Skeletal muscle cell (primary cell): Measurements from ENCODE around the gene FOXN4.

ENCODE experiments used
- DNase-seq: peaks from one replicate; pipeline ENCODE4 v3.0.0-alpha.2; 2010; ENCODE audit warnings: low read depth
- H3K4me3 ChIP-seq: 2 replicates; pipeline ENCODE4 v1.5.1; 2011; ENCODE audit warnings: low read depth, mild to moderate bottlenecking, control low read depth, low read length, moderate library complexity

The FOXN4 gene

DNA sequence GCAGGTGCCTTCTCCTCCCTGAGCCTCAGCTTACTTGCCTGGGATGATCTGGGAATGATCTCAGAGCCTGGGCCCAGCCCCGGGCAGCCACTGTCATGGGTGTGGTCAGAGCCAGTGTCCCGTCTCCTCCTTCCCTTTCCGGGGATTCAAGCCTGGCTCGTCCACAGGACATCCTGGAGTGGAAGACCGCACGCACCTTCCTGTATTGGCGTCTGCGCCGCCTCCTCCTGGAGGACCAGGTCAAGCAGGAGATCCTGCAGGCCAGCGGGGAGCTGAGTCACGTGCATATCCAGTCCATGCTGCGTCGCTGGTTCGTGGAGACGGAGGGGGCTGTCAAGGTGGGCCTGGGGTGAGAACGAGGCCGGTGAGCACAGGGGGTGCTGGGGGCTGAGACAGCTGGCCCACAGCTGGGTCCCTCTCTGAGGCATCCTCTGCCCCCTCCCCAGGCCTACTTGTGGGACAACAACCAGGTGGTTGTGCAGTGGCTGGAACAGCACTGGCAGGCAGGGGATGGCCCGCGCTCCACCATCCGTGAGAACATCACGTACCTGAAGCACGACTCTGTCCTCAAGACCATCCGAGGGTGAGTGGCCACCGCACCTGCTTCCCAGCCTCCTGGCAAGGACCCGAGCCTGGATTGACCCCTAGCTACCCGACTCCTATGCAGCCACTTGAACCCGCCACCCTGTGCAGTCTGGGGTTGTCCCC, 44.0 kb downstream of the FOXN4 start:
- no peak overlapping the region for H3K4me3 ChIP-seq
- no peak for DNase-seq

DNA sequence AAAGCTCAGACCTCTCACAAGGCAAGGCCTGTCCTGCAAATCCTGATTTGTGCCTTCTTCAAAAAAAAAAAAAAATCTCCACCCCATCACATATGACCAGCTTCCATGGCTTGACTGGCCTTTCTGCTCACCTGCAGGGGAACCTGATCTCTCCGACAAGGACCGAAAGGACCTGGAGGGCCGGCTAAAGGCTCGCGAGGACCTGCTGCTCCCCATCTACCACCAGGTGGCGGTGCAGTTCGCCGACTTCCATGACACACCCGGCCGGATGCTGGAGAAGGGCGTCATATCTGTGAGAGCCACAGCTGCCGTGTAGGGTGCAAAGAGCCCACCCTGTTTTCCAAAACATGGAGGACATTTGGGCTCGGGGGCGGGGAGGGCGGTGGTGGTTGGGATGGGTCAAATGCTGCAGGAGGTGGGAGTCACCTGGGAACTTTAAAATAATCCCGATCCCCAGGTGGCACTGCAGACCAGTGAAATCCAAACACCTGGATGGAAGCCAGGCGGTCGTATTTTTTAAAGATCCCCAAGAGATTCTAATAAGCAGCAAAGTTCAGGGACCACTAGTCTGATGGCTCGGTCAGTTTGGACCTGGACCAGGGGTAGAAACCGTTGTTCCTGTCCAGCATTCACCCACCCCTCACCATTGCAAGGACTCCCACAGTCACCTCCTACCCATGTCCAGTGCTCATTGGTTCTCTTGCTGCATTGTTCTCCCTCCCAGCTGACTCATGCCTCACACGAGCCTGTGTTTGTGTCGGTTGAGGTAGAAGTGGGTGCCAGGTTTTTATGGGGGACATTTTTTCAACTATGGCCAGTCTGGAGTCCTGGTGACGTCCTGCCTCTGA, 44.8 kb downstream of the FOXN4 start:
- H3K4me3 ChIP-seq, result no peak overlapping the region
- DNase-seq, result no peak

DNA sequence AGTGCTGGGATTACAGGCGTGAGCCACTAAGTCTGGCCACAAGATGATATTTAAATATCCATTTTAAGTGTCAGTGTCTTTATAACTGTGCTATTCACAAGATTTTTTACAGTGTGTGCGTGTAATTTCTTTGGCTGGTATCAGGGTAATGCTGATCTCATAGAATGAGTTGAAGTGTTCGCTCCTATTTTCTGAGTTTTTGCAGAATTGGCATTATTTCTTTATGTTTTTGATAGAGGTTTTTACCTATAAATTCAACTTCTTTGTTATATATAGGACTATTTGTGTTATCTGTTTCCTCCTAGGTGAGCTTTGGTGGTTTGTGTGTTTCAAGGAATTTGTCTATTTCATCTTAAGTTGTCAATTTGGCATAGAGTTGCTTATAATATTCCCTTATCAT, 45.6 kb downstream of the FOXN4 start:
- no peak overlapping the region for H3K4me3 ChIP-seq
- DNase-seq, result no peak

GRCh38 chr12:109261939-109262338, 47.1 kb downstream of the FOXN4 start:
- H3K4me3 ChIP-seq, result no peak overlapping the region

GRCh38 chr12:109261087-109261486, 48.0 kb downstream of the FOXN4 start:
- no peak overlapping the region for H3K4me3 ChIP-seq
- no peak for DNase-seq

More at GRCh38 chr12:109261939-109262338, 47.1 kb downstream of the FOXN4 start:
- no peak for DNase-seq

DNA sequence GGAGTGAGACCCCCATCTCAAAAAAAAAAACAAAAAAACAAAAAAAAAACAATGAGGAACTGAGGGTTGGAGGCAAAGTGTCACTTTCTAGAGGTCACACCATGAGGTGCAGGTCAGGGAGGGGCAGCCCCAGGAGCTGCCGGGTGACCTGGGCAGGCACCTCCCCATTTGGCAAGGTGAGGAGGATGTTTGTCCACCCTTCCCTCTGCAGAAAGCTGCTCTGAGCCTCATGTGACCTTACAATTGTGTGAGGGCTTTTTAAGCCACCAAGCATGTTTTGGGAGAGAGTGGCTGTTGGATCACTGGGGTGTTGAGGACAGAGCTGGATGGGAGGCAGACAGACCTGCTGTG, 49.6 kb downstream of the FOXN4 start:
- H3K4me3 ChIP-seq, result no peak overlapping the region
- DNase-seq, result no peak

DNA sequence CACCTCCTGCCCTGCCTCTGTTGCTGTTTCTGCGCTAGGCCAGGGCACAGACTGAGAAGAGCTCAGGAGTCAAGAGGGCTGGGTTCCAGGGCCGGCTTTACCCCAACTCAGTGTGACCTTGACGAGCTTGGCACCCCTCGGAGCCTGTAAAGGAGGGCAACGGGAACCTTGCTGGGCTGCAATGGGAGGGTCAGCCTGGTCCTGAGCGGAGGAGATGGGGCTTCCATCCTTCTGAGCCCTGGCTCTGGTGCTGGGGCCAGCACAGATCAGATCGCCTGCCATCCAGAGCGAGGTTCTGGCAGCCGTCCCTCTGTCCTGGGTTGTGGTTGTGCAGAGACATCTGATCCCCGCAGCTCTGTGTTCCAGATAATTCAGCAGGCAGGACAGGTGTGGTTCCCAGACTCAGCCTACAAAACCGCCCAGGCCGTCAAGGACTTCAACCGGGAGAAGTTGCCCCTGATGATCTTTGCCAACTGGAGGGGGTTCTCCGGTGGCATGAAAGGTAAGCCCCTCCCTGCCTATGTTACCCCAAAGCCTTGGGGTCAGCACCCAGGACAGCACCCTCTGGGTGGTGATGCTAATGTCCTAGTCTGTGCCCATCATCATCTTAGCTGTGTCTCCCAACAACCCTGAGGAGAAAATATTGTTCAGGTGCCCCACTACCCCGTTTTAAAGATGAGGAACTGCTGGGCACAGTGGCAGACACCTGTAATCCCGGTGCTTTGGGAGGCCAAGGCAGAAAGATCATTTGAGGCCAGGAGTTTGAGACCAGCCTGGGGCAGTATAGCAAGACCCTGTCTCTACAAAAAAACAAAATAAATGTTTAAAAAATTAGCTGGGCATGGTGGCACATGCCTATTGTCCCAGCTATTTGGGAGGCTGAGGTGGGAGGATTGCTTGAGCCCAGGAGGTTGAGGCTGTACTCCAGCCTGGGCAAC, 50.2 kb downstream of the FOXN4 start:
- no peak for DNase-seq

GRCh38 chr12:109258201-109258600, 50.9 kb downstream of the FOXN4 start:
- no peak overlapping the region for H3K4me3 ChIP-seq
- DNase-seq, result no peak

More for the DNA sequence above, 50.2 kb downstream of the FOXN4 start:
- H3K4me3 ChIP-seq, result no peak overlapping the region

DNA sequence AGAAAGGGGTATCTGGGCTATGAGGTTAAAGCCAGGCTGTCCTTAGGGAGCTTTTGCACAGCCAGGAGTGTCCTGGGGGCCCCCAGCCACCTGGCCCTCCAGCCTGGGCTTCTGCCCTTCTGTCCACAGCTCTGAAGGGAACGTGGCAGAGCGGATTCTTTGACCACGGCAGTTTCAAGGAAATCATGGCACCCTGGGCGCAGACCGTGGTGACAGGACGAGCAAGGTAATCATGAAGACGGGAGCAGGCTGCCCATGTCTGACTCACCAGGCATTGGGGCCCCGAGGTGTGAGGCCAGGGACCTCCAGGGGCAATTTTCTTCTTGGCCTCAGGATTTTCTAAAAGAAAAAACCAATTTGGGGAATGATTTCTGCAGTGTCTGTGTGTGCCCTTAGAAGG, 53.1 kb downstream of the FOXN4 start:
- no peak overlapping the region for H3K4me3 ChIP-seq
- no peak for DNase-seq

DNA sequence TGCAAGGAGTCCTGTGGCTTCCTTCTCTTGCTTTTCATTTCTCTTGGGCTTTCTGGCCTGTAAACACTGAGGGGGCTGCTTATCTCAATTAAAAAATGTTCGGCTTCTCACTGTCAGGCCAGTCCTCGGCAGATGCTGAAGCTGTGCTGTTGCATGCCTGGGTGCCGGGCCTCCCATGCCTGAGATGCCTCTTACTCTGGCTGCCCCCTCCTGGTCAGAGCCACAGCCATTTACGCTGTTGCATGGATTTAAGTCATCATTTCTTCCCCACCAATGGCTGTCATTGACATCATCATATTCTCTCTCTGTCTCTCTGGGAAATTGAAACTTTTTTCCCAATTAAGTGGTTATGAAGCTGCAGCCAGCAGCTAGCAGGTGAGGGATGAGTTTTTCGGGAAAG, 53.7 kb downstream of the FOXN4 start:
- DNase-seq, result no peak
- no peak overlapping the region for H3K4me3 ChIP-seq

DNA sequence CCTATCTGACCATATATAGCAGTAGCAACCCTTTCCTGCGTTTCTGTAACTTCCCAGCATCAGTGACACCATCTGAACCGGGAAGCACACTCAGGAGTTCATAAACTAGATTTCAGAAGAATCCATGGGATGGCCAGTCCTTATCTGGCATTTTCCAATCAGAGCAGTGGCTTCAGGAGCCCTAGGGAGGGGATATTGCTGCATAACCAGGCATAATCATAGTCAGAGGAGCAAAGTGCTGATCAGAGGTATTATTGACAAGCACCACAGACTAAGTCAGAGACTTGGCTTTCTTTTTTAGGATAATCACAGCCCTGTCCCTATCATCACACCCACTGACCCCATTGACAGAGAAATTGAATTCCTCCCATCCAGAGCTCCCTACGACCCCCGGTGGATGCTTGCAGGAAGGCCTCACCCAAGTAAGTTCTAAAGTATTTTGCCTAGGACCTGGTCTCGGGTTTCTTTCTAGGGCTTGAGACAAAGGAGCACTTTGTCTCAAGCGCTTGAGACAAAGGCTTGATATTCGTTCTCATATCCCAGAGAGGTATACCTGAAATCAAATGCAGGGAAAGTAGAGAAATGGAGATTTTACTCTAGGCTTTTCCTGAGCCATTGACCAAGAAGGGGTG, 55.1 kb downstream of the FOXN4 start:
- no peak overlapping the region for H3K4me3 ChIP-seq
- no peak for DNase-seq

- DNase-seq, result no peak
- no peak overlapping the region for H3K4me3 ChIP-seq
These were observed 56.3 kb downstream of the FOXN4 start for GRCh38 chr12:109252799-109253198.

DNA sequence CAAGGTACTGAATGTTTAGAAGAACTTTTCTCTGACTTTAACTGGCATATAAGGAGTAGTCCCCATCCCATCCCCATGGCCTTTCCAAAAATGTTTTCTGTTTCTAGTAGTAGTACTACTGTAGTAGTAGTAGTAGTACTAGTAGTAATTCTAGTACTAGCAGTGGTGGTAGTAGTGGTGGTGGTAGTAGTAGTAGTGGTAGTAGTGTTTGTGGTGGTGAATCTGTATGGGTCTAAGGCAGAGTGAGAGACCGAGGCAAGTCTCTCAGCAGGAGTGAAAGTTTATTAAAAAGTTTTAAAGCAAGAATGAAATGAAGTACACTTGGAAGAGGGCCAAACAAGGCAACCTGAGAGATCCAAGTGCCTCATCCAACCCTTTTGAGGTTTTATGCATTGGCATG, 58.6 kb downstream of the FOXN4 start:
- H3K4me3 ChIP-seq, result no peak overlapping the region

GRCh38 chr12:109247831-109248654, 61.0 kb downstream of the FOXN4 start:
- no peak for DNase-seq

More for the DNA sequence above, 58.6 kb downstream of the FOXN4 start:
- DNase-seq, result no peak

GRCh38 chr12:109246221-109246620, 62.9 kb downstream of the FOXN4 start:
- no peak for DNase-seq
- H3K4me3 ChIP-seq, result no peak overlapping the region

More at GRCh38 chr12:109247831-109248654, 61.0 kb downstream of the FOXN4 start:
- H3K4me3 ChIP-seq, result no peak overlapping the region

DNA sequence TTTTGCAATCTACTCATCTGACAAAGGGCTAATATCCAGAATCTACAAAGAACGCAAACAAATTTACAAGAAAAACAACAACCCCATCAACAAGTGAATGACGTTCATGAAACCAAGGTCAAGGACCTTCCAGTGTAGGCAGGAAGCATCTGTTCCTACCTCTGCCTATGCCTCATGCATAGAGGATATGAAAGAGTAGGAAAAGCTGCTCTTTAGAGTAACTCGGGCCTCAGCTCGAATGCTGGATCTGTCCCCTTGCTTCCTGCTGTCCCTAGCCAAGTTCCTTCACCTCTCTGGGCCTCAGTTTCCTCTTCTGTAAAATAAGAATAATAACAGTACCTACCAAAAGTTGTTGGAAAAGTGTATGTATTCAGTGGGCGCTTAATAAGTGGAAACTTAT, 65.0 kb downstream of the FOXN4 start:
- no peak overlapping the region for H3K4me3 ChIP-seq
- no peak for DNase-seq

GRCh38 chr12:109241936-109242335, 67.1 kb downstream of the FOXN4 start:
- H3K4me3 ChIP-seq, result no peak overlapping the region
- no peak for DNase-seq

DNA sequence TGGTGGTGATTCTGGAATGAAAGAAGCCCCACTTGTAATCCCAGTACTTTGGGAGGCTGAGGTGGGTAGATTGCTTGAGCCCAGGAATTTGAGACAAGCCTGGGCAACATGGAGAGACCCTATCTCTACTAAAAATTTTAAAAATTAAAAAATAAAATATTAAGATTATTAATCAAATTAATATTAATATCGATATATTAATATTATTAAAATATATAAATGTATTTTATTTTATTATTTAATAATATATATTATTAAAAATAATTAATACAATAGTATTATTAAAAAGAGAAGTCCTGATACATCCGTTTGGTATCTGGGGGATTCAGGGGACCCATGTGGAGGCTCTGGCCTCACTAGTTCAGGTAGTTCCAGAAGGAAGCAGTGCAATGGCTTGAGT, 68.7 kb downstream of the FOXN4 start:
- H3K4me3 ChIP-seq, result no peak overlapping the region
- no peak for DNase-seq

- H3K4me3 ChIP-seq, result no peak overlapping the region
- no peak for DNase-seq
These were observed 69.4 kb downstream of the FOXN4 start for GRCh38 chr12:109239691-109240090.
